Cardiac fibroblast (primary cell): ENCODE data around the gene PYCARD.
A peak's percentile ranks its signal among the peaks of the same experiment; 100 is the strongest.
"Not testable (repeated sequence)": the region's sequence is repeated elsewhere in the genome, so short reads cannot be mapped to it uniquely, and the experiment has no call there.

Experiments used
- DNase-seq, 2 donors: peaks; one replicate each; pipeline versions ENCODE4 v3.0.0 to v3.0.0-alpha.2; 2010; ENCODE audit warnings: low read depth in 2 of 2
- H3K4me3 ChIP-seq, 2 donors: replicated peaks in 1 of 2; 1 replicate in 1 of 2; 2 replicates in 1 of 2; pipeline ENCODE4 v1.5.1; 2011; ENCODE audit warnings: low read depth in 2 of 2, low read length in 2 of 2, mild to moderate bottlenecking in 2 of 2, moderate library complexity in 1 of 2
- TF ChIP-seq, protein P1 (sequence below): IDR thresholded peaks from one replicate; pipeline ENCODE4 v1.5.1; 2011; ENCODE audit warnings: low read depth, mild to moderate bottlenecking, low read length, inconsistent platforms

The PYCARD gene

DNA sequence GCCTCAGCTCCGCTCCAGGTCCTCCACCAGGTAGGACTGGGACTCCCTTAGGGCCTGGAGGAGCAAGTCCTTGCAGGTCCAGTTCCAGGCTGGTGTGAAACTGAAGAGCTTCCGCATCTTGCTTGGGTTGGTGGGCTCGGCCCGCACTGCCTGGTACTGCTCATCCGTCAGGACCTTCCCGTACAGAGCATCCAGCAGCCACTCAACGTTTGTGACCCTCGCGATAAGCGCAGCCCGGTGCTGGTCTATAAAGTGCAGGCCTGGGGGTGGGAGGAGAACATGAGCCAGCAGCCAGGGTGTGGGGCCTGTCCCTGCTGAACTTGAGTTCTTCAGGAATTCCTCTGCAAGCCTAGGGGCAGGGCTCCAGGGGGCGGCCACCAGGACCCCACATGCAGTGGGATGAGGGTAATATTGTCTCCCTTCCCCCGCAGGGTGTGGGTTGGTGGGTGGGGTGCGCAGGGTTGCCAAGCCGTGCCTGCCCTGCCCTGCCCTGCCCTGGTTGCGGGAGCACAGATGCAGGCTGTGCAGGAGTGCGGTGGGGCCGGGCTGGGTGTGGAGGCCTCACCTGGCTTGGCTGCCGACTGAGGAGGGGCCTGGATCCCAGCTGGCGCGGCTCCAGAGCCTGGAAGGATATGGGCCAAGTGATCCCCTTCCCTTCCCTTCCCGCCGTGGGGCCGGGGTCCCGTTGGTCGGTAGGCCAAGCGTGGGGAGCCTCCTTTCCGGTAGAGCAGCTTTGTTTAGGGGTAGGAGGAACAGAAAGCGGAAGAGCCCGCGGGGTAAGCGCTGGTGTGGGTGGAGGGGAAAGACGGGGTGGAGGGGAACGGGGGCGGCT, 762 bp downstream of the PYCARD start:
- H3K4me3 ChIP-seq = peak overlapping the region; percentile 75 to 85
- TF ChIP-seq, protein P1, sequence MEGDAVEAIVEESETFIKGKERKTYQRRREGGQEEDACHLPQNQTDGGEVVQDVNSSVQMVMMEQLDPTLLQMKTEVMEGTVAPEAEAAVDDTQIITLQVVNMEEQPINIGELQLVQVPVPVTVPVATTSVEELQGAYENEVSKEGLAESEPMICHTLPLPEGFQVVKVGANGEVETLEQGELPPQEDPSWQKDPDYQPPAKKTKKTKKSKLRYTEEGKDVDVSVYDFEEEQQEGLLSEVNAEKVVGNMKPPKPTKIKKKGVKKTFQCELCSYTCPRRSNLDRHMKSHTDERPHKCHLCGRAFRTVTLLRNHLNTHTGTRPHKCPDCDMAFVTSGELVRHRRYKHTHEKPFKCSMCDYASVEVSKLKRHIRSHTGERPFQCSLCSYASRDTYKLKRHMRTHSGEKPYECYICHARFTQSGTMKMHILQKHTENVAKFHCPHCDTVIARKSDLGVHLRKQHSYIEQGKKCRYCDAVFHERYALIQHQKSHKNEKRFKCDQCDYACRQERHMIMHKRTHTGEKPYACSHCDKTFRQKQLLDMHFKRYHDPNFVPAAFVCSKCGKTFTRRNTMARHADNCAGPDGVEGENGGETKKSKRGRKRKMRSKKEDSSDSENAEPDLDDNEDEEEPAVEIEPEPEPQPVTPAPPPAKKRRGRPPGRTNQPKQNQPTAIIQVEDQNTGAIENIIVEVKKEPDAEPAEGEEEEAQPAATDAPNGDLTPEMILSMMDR = no peak
- DNase-seq = no peak

DNA sequence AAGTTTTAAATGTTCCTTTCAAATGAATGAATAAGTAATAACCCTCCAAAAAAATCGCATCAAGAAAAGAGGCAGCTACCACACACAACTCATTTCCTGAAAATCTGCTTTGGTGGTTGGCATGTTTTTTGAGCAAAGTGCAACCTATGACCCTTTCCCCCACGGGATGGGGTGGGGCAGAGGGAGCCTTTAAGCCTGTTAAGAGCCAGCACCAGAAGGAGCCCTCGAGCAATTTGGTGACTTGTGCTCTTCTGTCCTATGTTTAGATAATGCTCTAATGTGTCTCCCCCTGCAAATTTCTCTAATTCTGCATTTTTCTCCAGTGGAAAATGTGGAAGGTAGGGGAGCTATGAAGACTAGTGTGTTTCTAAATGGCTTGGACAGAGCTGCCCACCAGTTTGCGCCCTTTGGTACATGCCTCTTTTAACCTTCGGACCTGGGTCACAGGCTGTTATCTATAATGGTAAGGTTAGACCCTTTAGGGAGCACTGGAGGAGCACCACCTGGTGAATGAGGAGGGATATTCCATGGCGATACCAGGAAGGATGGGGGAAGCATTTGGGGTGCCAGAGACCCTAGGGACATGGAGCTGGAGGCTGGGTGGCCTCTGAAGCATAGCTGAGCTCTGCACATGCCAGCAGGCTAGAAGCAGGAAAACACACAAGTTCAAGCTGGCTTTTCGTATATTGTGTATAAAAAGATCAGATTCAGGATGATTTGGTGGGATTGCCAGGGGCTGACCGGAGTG, 1.6 kb downstream of the PYCARD start:
- DNase-seq = peak in 1 of 2 donors; percentile 60
- TF ChIP-seq, protein P1 = peak; percentile 34

DNA sequence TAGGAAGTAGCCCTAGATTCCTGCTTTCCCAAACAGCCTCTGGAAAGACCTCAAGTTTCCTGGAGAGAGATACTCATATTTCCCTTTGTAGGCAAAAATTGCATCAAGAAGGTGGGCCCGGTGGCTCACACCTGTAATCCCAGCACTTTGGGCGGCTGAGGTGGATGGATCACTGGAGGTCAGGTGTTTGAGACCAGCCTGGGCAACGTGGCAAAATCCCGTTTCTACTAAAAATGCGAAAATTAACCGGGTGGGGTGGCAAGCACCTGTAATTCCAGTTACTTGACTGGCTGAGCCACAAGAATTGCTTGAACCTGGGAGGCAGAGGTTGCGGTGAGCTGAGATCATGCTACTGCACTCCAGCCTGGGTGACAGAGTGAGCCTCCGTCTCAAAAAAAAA, 2.4 kb downstream of the PYCARD start:
- DNase-seq, H3K4me3 ChIP-seq: not testable (repeated sequence)

More for the DNA sequence above, 1.6 kb downstream of the PYCARD start:
- peak overlapping the region in 1 of 2 donors; percentile 75 for H3K4me3 ChIP-seq

DNA sequence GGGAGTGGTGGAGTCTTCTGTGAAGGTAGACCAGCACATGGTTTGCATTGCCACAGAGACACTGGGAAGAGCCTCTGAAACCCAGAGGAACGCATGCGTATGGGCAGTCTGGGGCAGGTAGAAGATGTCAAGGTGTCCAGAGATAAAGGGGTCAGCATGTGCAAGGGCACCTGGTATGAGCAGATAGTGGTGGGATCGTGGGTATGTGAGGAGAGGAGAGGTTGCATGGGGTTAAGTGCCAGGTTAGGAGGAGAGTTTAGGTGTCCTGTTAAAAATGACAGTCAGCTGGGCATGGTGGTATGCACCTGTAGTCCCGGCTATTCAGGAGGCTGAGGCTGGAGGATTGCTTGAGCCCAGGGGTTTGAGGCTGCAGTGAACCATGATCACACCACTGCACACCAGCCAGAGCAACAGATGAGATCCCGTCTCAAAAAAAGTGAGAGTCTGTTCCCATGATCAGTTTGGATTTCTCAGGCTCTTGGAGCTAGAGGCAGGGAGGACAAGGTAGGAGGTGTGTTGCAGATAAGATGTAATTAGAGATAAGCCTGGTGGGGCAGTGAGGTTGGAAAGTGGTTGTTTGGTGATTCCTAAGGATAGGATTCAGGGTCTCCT, 3.0 kb downstream of the PYCARD start:
- TF ChIP-seq, protein P1 = no peak
- no peak for DNase-seq
- no peak overlapping the region for H3K4me3 ChIP-seq

DNA sequence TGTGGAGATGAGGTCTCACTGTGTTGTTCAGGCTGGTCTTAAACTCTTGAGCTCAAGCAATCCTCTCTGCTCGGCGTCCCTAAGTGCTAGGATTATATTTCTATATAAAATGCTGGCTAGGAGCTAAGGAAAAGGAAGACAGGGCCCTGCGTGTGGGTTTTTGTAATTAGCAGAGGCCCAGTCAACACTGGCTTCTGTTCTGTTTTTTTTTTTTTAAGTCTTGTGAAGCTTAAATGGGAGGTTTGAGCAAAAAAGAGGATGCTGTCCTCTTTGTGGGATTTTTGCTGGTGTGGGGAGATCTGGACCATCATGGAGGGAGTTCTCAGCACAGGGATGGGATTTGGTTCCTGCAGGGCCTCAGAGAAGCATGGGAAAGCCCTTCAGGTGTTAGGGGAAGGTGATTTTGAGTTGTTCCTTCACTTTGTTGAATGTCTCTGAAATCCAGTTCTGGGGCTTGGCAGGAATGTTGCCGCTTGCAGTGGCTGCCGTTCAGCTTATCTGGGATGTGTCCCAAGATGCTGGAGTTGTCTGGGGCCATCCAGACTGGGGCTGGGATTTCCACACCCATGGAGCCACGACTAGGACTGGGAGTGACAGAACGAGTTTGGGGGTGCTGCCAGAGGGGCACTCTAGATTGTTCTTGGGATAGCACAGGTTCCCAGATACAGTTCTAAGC, 4.2 kb downstream of the PYCARD start:
- H3K4me3 ChIP-seq = no peak overlapping the region
- TF ChIP-seq, protein P1 = no peak
- no peak for DNase-seq

DNA sequence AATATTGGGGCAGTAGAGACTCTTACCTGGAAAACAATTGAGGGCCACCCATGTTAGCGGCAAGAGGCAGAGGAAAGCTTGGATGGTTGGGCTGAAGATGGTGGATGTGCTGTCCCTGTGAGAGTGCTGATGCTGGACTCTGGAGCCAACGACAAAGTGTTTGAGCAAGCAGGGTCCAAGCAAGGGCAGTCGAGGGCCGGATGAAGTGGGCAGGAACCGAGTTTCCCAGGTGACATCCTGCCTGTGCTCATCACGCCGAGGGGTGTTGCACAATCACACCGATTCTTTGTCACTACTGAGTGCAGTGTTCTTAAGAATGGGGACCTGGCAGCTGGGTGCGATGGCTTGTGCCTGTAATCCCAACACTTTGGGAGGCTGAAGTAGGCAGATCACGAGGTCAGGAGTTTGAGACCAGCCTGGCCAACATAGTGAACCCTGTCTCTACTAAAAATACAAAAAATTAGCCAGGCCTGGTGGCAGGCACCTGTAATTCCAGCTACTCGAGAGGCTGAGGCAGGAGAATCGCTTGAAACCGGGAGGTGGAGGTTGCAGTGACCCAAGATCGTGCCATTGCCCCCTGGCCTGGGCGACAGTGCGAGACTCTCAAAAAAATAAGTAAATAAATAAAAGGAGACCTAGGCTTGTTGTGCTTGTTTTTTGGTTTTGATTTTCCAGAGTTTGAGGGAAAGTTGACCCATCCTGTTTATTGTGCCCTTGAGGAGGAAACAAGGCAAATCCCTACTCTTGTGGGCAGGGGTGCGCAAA, 6.1 kb downstream of the PYCARD start:
- TF ChIP-seq, protein P1 = no peak
- no peak overlapping the region for H3K4me3 ChIP-seq
- DNase-seq = no peak

DNA sequence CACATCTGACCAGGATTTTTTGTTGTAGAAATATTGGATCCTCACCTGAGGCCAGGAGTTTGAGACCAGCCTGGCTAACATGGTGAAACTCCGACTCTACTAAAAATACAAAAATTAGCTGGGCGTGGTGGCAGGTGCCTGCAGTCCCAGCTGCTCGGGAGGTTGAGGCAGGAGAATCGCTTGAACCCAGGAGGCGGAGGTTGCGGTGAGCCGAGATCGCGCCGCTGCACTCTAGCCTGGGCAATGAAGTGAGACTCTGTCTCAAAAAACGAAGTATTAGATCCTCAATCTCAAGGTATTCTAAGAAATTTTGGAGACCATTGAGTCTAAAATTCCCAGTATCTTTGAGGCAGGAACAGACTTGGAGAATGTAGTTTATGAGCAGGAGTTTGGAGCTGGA, 6.7 kb downstream of the PYCARD start:
- not testable (repeated sequence) for DNase-seq, H3K4me3 ChIP-seq
